ENCODE measurements around the gene RNU1-3.
"Not testable (repeated sequence)": the region's sequence is repeated elsewhere in the genome, so short reads cannot be mapped to it uniquely, and the experiment has no call there.

- not testable (repeated sequence) for TF ChIP-seq CTCF (IDR thresholded peaks at IDR 0.05 in 2 of 3, conservative IDR thresholded peaks at IDR 0.05 in 1 of 3; ENCODE audit: insufficient read depth in 2 of 3, low read depth in 1 of 3, low read length in 3 of 3); JUNB (CRISPR knock-in tag; conservative IDR thresholded peaks at IDR 0.05); KDM1A (IDR thresholded peaks at IDR 0.05)
Observed at GRCh38 chr1:16703602-16704001, 36.9 kb upstream of the RNU1-3 start.
